ENCODE data around the gene FKBP15.
A peak's percentile ranks its signal among the peaks of the same experiment; 100 is the strongest.
"Not testable (repeated sequence)": the region's sequence is repeated elsewhere in the genome, so short reads cannot be mapped to it uniquely, and the experiment has no call there.

FKBP15 gene

GRCh38 chr9:113178087-113178486, 43.0 kb downstream of the FKBP15 start:
- DNase-seq (ENCODE audit: low read depth) = no peak

DNA sequence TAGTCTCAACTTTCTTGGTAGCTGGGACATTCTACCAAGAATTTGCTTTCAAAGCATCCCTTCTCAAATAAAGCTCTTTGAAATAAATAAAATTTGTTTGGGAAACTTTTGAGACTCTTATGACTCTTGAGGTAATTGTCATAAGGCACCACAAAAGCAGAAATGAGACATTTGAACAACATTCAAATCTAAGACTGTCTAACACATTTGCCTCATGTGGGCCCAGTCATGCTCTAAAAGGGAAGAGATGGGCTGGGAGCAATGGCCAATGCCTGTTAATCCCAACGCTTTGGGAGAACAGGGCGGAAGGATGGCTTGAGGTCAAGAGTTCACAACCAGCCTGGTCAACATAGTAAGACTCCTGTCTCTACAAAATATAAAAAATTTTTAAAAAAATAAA, 43.8 kb downstream of the FKBP15 start:
- DNase-seq (ENCODE audit: low read depth) = no peak

- no peak for DNase-seq (ENCODE audit: low read depth)
Observed at GRCh38 chr9:113176803-113177202, 44.3 kb downstream of the FKBP15 start.

- no peak for DNase-seq (ENCODE audit: low read depth)
Observed at GRCh38 chr9:113173341-113173740, 47.7 kb downstream of the FKBP15 start.

DNA sequence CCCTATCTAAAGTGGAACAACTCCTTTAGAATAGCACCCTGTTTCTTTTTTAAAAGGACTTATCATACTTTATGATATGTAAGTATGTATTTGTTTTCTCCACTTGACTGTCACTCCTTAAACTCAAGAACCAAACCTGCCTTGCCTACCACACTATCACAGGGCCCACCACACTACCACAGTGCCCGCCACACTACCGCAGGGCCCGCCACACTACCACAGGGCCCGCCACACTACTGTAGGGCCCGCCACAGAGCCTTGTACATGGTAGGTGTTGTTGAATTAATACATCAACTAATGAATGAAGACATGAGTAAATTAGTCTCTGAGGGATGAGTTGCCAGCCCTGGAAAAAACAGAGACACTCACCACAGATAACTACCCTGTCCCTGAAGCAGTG, 52.3 kb downstream of the FKBP15 start:
- no peak for DNase-seq (ENCODE audit: low read depth)

- DNase-seq (ENCODE audit: low read depth) = no peak
Observed at GRCh38 chr9:113166039-113166438, 55.0 kb downstream of the FKBP15 start.

- no peak for DNase-seq (ENCODE audit: low read depth)
Observed at GRCh38 chr9:113164536-113165300, 56.4 kb downstream of the FKBP15 start.

DNA sequence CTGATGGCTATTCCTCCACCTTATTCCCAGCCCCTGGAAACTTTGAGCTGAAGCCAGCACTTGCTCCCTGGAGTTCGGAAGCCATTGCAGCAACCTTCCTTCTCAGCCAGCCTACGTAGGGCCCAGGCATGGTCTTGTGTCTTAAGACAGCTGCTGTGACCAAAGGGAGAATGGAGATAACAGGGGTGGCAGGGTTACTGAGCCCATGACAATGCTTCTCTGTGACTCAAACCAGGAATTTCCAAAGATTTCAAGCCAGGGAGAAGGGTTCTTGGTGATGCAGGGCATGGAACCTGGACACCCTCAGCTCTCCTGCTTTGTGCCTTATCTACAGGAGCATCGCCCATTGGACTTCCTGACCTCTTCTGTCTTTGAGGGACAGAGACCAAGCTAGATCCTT, 58.1 kb downstream of the FKBP15 start:
- no peak for DNase-seq (ENCODE audit: low read depth)

DNA sequence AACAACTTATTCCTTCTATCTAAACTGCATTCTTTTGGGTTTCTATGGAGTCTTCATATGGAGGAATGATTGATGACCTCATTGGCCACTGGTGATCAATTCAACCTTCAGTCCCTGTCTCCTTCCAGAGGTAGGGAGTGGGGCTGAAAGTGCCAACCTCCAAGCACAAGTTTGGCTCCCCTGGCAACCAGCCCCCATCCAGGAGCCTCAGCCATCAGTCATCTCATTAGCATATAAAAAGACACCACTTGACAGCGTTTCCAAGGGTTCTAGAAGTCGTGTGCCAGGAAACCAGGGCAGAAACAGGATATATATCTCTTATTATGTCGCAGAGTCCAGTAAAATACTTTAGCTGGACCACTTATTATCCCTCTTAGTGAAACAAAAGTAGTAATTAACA, 60.5 kb downstream of the FKBP15 start:
- no peak for DNase-seq (ENCODE audit: low read depth)

GRCh38 chr9:113158446-113158845, 62.6 kb downstream of the FKBP15 start:
- DNase-seq (ENCODE audit: low read depth) = no peak

- no peak for DNase-seq (ENCODE audit: low read depth)
Observed at GRCh38 chr9:113156880-113157279, 64.2 kb downstream of the FKBP15 start.

DNA sequence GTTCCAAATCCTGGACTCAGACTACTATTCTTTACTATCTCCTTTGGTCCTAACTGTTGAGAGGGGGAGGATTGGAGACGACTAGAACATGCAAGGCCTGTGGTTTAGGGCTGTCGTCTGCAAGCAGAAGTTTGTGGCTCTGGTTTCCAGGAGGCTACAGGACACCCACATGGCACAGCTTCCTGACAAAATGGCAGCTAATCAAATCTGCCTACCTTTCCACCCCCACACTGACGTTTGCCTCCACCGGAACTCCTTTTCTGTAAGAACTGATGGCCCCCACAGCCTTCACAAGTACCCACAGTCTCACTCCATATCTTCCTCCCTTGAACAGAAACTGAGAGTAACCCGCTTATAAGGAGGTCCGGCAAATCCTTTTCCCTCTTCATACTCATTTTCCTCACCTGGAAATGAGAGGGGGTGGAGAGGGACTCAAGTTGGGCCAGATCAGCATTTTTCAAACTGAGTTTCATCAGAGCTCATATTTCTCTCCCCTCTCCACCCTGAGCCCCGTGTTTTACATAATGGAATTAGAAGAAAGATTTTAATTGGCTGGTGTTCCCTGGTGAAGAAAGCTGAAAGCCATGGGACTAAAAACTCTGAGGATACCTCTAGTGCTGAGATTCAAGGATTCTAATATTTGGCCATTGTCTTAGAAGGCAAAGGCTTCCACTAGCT, 65.0 kb downstream of the FKBP15 start:
- no peak for DNase-seq (ENCODE audit: low read depth)

- no peak for DNase-seq (ENCODE audit: low read depth)
Observed at GRCh38 chr9:113154946-113155345, 66.1 kb downstream of the FKBP15 start.

GRCh38 chr9:113154471-113154870, 66.6 kb downstream of the FKBP15 start:
- DNase-seq (ENCODE audit: low read depth) = no peak

GRCh38 chr9:113153599-113153998, 67.5 kb downstream of the FKBP15 start:
- DNase-seq (ENCODE audit: low read depth) = no peak

DNA sequence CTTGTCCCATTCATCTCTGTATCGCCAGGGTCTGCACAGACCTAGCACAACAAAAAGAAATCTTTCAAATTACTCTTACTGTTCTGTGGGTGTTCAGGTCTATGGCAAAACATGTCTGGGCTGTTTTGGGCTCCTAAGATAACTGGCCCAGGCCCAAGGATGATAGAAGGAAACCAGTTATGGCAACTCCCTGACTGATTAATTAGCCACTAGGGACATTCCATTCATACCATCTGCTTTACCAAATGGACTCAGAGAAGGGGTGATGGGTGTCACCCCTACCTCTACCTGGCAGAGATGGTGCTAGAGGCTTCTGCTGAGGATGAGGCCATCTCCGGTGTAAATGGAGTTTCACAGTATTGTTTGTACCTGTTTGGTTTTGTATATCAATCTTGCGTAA, 68.4 kb downstream of the FKBP15 start:
- no peak for DNase-seq (ENCODE audit: low read depth)

DNA sequence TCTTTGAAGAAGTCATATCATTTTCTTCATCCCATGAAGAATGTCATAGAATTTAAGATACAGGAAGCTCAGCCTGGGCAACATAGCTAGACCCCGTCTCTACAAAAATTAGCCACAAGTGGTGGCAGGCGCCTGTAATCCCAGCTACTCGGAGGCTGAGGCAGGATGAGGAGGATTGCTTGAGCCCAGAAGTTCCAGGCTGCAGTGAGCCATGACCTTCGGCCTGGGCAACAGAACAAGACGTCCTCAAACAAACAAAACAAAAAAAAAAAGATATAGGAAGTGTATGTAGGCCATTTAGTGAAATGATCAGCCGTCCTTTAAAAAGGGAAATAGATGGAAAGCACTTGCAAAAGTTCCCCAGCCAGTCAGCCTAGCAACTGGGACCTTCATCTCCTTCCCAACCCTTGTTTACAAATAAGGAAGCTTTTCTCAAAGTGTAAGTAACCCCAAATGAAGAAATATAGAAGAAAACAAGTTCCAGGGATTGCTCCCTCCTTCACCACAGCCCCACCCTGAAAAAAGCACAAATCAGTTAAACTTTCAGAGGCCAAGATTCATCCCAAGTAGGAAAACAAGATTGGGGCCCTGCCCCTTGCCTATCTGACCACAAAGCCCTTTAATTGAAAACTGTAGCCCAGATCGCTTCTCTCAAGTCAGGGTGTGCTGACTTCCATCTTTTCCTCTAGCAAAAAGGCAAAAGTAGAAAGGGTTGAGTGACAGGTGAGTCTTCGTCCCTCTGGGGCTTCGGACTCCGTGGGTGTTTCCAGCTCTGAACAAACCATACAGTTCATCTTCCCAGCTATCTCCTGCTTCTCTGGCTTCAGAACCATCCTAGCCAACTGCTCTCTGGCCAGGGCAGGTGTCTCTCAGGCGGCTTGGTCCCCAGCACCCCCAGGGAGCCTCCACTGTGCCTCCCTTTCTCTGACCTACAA, 69.1 kb downstream of the FKBP15 start:
- no peak for DNase-seq (ENCODE audit: low read depth)

DNA sequence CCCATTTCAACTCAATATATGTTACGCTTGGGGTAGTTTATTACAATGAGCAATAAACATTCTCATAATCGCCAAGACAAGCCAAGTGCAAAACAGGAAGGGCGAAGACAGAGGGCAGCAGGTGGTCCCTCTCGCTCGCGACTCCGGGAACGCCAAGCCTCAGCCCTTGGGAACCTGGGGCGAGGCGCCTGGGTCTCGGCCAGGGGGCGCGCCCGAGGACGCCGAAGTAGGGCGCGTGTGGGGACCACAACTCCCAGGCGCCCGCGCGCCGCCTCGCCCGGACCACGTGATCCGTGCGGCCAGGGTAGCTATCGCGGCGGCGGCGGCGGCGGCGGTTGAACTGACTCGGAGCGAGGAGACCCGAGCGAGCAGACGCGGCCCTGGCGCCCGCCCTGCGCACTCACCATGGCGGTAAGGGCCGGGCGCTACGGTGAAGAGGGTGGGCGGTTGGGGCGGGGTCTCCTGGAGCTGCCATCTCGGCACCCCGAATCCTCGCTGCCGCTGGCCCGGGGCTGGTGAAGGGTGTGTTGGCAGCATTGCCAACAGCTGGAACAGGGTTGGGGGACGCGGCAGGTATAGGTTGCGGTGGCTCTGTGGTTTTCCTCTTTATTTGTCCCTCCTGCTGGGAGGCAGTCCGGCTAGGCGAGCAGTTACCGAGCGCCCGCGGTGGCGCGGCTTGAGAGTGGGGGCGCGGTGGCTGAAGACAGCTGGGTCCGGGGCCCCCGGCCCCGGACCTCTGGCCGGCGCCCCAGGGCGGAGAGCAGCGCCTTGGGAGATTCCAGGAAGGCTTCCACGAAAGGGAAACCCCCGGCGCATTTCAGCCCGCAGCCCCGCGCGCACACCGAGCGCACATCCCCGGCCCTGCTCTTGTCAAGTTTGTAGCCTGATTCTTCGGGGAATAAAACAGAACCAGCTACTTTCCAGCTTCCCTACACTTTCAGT, 70.1 kb downstream of the FKBP15 start, which contains the start of gene SLC31A2:
Gene SLC31A2 (plus strand): TSS at position 338 of the 942 bp plus-strand sequence. CDS start 68 bp downstream, at position 406.
- DNase-seq (ENCODE audit: low read depth) = peak; percentile 78

GRCh38 chr9:113149561-113149960, 71.5 kb downstream of the FKBP15 start:
- DNase-seq (ENCODE audit: low read depth) = not testable (repeated sequence)

DNA sequence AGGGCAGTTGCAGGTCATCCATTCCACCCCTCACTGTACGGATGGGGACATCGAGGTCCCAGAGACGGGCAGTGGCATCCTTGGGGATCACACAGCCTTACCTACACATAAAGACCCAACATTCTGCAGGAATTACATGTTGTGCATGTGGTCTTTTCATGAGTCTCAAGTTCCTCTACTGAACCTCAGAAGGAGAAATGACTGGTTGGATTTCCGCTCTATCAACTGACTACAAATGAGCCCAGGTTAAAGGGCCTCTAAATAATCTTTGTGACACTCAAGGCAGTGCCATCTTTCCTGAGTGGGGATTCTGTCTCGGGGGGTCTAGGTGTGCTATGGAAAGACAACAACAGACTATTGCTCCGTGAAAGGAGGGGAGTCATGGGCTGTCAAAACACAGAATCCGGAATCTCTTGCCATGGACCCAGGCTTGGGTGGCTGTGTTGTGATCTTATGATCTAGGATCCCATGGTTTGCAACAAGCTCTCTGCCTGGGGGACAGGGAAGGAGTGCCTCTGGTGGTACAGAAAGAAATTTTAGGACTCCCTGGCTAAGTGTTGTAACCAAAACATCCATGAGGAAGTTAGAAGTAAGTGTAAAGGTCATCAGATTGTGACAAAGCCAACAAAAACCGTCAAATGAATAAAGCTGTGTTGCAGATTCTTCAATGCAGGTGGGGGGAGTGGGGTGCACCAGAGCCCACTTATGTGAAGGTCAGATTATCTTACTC, 72.1 kb downstream of the FKBP15 start:
- no peak for DNase-seq (ENCODE audit: low read depth)

GRCh38 chr9:113148372-113148705, 72.7 kb downstream of the FKBP15 start:
- no peak for DNase-seq (ENCODE audit: low read depth)
